ENCODE measurements around the gene SF3B2.

DNA sequence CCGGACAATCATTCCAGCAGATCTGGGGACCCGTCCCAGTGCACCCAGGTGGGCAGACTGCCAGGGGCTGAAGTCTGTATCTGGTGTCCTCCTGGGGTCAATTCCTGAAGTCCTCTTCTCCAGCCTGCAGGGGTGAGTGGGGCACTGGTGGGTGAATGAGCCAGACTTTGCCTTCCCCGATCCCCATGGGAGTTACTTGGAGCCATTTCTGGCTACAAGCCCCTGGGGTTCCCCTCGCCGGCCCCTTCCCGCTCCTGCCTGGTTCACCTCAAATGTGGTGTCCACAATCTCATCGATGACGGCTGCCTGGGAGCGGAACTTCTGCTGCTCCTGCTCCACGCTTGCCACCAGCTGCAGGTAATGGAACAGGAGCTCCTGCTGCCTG lies 35.4 kb upstream of the SF3B2 start:
- TF ChIP-seq CTCF (conservative IDR thresholded peaks at IDR 0.05) (no peak), ZFX (IDR thresholded peaks at IDR 0.05) (no peak)

Measured in C4-2B (cell line).